Adrenal gland (tissue), 12 donors: ENCODE results near the gene GTF3C5. TPM values are rescaled to one million over a fixed set of nuclear protein-coding genes. Genes with fewer than 3 reads are reported as not detected.

Experiments used
- DNase-seq, 7 donors: peaks; one replicate each; pipeline ENCODE4 v3.0.0-alpha.2; 2019 to 2020
- H3K27ac ChIP-seq, 5 donors: fragments of 200-600 bp; sonication (generic) in 4 of 5; 1 replicate in 3 of 5; 2 replicates in 2 of 5; pipeline versions ENCODE4 v1.5.1 to v1.8.0; 2016 to 2020; ENCODE audit warnings: mild to moderate bottlenecking in 1 of 5
- H3K27me3 ChIP-seq: fragments of 200-600 bp; 2 replicates; pipeline ENCODE4 v1.8.0; 2021
- H3K36me3 ChIP-seq, 2 donors: fragments of 200-600 bp; replicated peaks in 1 of 2; 1 replicate in 1 of 2; 2 replicates in 1 of 2; pipeline versions ENCODE4 v1.5.1 to v1.8.0; 2018 to 2022
- H3K4me1 ChIP-seq, 2 donors: fragments of 200-600 bp; replicated peaks in 1 of 2; 1 replicate in 1 of 2; 2 replicates in 1 of 2; pipeline versions ENCODE4 v1.5.1 to v1.8.0; 2018 to 2021
- H3K4me3 ChIP-seq, 4 donors: fragments of 200-600 bp; sonication (generic) in 3 of 4; one replicate each; pipeline ENCODE4 v1.5.1; 2016 to 2018
- H3K9me3 ChIP-seq, 3 donors: fragments of 200-600 bp; sonication (generic) in 1 of 3; replicated peaks in 1 of 3; 1 replicate in 2 of 3; 2 replicates in 1 of 3; pipeline versions ENCODE4 v1.5.1 to v1.8.0; 2016 to 2021
- POLR2A ChIP-seq, 2 donors: fragments of 450-650 bp; IDR thresholded peaks; one replicate each; pipeline ENCODE4 v1.6.1; 2017; ENCODE audit warnings: antibody characterized with exemption in 2 of 2, mild to moderate bottlenecking in 2 of 2, moderate library complexity in 1 of 2
- WGBS, 4 donors: extraction: QIAGEN DNeasy Blood & Tissue Kit in 2 of 4; methylation state at CpG; one replicate each; pipeline versions ENCODE4 v1.1.5 to v1.1.7; 2013 to 2017; 5-methylcytosine and 5-hydroxymethylcytosine counted together
- intact Hi-C, 2 donors: fragments of 100-400 bp; cut with DNase I; formaldehyde crosslinking; loops; one replicate each; pipeline versions ENCODE4 v1.14.1 to v1.15.0; 2022 to 2023
- polyA plus RNA-seq, 3 donors: library from polyadenylated mRNA; stranded (reverse); fragments of 200-250 nt in 2 of 3; fragments of 350-450 nt in 1 of 3; fragmentation: Illumina TruSeq in 1 of 3; extraction: RNeasy Lipid Tissue Mini Kit (QIAGEN cat#74804) in 1 of 3; gene quantifications; one replicate each; pipeline ENCODE4 v1.2.3, GENCODE V29; 2013 to 2014
- total RNA-seq, 9 donors: library from RNA; depleted of rRNA in 4 of 9; stranded (reverse); fragments of >200 nt in 4 of 9; fragments of 120-200 nt in 1 of 9; fragmentation: NEBNext Ultra II Directional in 1 of 9; extraction: Animal tissue kit (Norgen Biotek cat#: 25700) in 1 of 9; gene quantifications; one replicate each; pipeline versions ENCODE4 v1.1.0 to v1.2.4, GENCODE V29; 2013 to 2023
- TF ChIP-seq, protein P1 (sequence below), 6 experiments: fragments of 450-650 bp in 4 of 6; fragments of 200-600 bp in 2 of 6; sonication (generic) in 1 of 6; IDR thresholded peaks; 1 replicate in 5 of 6; 2 replicates in 1 of 6; pipeline versions ENCODE4 v1.5.1 to v1.8.0; 2016 to 2021; ENCODE audit warnings: antibody characterized with exemption in 6 of 6, mild to moderate bottlenecking in 2 of 6, moderate library complexity in 1 of 6
- donor health status: healthy with polysubstance abuse.
- donor health status: Bipolar disorder and iron deficiency.
- donor health status: DM: yes; HTN: yes; CAD: no.
- donor health status: DM: no; HTN: no; CAD: no.
- donor health status: DM: no; HTN: no; CAD: no.
- donor health status: DM: yes; HTN: yes; CAD: no.

The GTF3C5 gene
- total and polyA plus RNA-seq, 12 donors: 43.9 to 139 (median 61.5) TPM

DNA sequence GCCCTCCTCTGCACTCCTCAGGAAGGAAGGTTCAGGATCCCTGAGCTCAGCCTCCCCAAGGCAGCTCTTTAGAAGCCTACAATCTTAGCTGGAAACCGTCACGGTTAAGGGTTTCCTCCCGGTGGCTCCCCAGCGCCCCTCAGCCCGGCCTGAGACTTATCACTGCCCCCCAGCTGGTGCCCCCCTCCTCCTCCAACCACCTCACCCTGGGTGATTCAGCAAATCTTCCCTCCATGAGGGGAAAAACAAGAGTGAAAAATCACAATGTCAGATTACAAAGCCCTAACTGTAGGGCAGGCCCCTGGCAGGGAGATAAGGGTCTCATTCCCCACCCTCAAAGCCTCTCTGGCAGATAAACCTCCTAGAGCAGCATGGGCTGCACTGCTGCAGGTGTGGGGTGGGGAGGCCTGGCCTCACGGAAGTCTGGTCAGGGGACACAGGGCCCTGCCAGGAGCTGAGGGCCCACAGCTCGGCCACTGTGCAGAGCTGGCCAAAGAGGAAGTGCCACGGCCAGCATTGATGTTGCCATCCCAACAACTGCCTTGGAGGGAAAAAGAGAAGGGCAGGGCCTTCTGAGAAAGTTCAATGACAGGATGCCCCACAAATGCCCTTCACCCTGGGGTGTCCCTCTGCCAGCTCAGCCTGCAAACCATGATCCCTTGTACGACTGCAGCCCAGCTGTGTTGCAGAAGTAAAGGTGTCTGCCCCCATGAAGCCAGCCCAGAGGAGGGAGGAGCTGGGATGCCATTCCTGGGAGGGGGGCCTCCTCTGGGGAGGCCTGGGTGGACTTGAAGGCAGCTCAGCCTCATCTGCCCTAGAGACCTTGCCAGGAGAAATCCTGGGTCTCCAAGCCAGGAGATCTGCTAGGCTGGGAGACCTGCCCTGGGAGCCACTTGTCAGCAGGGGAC is 26.5 kb upstream of the GTF3C5 start:
- Histone ChIP-seq H3K4me1 (no peaks in the 10 kb centered on the region), H3K36me3 (no peaks in the 10 kb centered on the region), H3K27ac (no peak overlapping the region), H3K9me3 (no peaks in the 10 kb centered on the region), H3K4me3 (no peak overlapping the region), H3K27me3 (peaks cover 20% of the 10 kb centered on the region)
- TF ChIP-seq, protein P1, sequence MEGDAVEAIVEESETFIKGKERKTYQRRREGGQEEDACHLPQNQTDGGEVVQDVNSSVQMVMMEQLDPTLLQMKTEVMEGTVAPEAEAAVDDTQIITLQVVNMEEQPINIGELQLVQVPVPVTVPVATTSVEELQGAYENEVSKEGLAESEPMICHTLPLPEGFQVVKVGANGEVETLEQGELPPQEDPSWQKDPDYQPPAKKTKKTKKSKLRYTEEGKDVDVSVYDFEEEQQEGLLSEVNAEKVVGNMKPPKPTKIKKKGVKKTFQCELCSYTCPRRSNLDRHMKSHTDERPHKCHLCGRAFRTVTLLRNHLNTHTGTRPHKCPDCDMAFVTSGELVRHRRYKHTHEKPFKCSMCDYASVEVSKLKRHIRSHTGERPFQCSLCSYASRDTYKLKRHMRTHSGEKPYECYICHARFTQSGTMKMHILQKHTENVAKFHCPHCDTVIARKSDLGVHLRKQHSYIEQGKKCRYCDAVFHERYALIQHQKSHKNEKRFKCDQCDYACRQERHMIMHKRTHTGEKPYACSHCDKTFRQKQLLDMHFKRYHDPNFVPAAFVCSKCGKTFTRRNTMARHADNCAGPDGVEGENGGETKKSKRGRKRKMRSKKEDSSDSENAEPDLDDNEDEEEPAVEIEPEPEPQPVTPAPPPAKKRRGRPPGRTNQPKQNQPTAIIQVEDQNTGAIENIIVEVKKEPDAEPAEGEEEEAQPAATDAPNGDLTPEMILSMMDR (IDR thresholded peaks at IDR 0.05): no peak
- TF ChIP-seq POLR2A (IDR thresholded peaks at IDR 0.05): no peak
- intact Hi-C loops: no loop called here
- 60 to 80% (median 69%) methylated on average over 9 of the region's 9 CpGs for WGBS, 4 donors
- DNase-seq: no peak

DNA sequence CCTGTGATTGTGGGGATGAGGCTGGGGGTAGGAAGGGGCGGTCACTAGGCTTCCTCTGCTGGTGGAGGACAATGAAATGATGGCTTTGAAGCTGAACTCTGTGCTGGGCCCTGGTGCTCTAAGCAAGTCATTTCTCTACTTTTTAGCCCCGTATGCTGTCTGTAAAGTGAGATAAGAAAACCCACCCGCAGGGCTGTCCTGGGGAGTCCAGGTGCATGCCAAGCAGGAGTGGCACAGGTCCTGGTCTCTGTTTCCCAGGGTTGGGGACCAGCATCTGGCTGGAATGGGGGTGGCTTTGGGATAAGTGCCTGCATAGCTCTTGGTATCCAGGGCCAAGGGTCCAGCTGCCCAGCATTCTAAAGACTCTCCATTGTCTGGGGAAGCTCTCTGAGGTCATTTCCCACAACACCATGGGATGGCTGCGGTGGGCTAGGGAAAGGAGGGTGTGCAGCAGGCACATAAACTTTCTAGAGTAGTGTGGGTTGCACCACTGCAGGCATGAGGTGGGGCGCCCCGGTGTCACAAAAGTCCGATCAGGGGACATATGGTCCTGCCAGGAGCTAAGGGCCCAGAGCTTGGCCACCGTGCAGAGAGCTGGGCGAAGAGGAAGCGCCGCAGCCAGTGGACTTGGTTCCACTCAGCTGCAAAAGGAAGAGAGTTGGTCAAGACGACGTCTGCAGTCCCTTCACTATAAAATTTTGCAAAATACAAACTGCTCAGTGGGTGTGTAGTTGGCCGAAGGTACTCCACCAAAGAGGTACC is 25.6 kb upstream of the GTF3C5 start:
- Histone ChIP-seq H3K27me3 (peaks cover 20% of the 10 kb centered on the region), H3K9me3 (no peaks in the 10 kb centered on the region), H3K4me1 (no peaks in the 10 kb centered on the region), H3K36me3 (no peaks in the 10 kb centered on the region), H3K4me3 (no peak overlapping the region), H3K27ac (no peak overlapping the region)
- no peak for DNase-seq
- 82 to 90% (median 86%) methylated on average over 13 to 14 of the region's 14 CpGs for WGBS, 4 donors
- no peak for TF ChIP-seq POLR2A (IDR thresholded peaks at IDR 0.05)
- TF ChIP-seq, protein P1 (IDR thresholded peaks at IDR 0.05): no peak
- intact Hi-C loops: no loop called here

DNA sequence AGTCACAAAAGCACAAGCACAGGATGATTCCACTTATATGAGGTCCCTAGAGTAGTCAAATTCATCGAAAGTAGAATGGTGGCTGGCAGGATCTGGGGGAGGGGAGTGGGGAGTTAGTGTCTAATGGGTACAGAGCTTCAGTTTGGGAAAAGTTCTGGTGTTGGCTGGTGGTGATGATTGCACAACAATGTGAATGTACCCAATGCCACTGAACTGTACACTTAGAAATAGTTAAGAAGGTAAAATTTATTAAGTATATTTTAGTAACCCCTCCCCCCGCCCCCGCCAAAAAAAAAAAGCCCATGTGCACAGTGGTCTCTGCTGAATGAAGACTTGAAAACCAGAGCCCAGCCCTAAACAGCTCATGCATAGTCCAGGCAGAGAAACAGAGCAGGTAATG is 24.8 kb upstream of the GTF3C5 start:
- no peaks in the 10 kb centered on the region for H3K9me3 ChIP-seq
- H3K36me3 ChIP-seq: no peaks in the 10 kb centered on the region
- H3K27ac ChIP-seq: no peak overlapping the region
- H3K4me1 ChIP-seq: no peaks in the 10 kb centered on the region
- TF ChIP-seq, protein P1 (IDR thresholded peaks at IDR 0.05): no peak
- peaks cover 20% of the 10 kb centered on the region for H3K27me3 ChIP-seq
- DNase-seq: no peak
- no peak overlapping the region for H3K4me3 ChIP-seq
- 71 to 80% (median 74%) methylated on average over 3 of the region's 3 CpGs for WGBS, 4 donors
- intact Hi-C loops: no loop called here

DNA sequence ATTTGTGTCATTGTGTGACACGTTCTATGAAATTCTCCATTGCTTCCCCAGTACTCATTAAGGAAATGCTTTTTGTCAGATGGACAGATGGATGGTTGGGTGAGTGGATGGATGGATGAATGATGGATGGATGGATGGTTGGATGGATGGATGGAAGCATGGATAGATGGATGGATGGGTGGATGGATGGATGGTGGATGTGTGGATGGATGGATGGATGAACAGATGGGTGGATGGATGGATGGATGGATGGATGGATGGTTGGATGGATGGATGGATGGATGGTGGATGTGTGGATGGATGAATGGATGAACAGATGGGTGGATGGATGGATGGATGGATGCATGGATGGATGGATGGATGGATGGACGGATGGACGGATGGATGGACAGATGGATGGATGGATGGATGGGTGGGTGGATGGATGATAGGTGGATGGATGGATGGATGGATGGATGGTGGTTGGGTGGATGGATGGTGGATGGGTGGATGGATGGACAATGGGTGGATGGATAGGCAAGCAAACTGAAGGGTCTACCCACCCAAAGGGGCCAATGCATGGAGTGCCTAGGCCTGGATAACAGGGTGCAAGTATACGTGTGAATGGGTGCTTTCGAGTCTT is 24.0 kb upstream of the GTF3C5 start:
- H3K27ac ChIP-seq: no peak overlapping the region
- no peaks in the 10 kb centered on the region for H3K36me3 ChIP-seq
- no peaks in the 10 kb centered on the region for H3K9me3 ChIP-seq
- no peaks in the 10 kb centered on the region for H3K4me1 ChIP-seq
- TF ChIP-seq, protein P1 (IDR thresholded peaks at IDR 0.05): no peak
- TF ChIP-seq POLR2A (IDR thresholded peaks at IDR 0.05): no peak
- peaks cover 20% of the 10 kb centered on the region for H3K27me3 ChIP-seq
- intact Hi-C loops: no loop called here
- 70 to 86% (median 84%) methylated on average over 4 to 5 of the region's 5 CpGs for WGBS, 4 donors
- no peak for DNase-seq
- no peak overlapping the region for H3K4me3 ChIP-seq
